Thyroid gland (tissue), 4 donors: Measurements from ENCODE around the gene TMEM131. TPM values are rescaled to one million over a fixed set of nuclear protein-coding genes. Genes with fewer than 3 reads are reported as not detected.
"Not testable (repeated sequence)": the region's sequence is repeated elsewhere in the genome, so short reads cannot be mapped to it uniquely, and the experiment has no call there.

Experiments
- DNase-seq, 2 donors: peaks; one replicate each; pipeline ENCODE4 v3.0.0-alpha.2; 2019
- H3K27ac ChIP-seq, 3 donors: fragments of 200-600 bp; sonication (generic); 1 replicate in 2 of 3; 2 replicates in 1 of 3; pipeline ENCODE4 v1.5.1; 2016 to 2019; ENCODE audit warnings: mild to moderate bottlenecking in 1 of 3, moderate library complexity in 1 of 3
- H3K27me3 ChIP-seq: fragments of 200-600 bp; sonication (generic); one replicate; pipeline ENCODE4 v1.5.1; 2019
- H3K36me3 ChIP-seq, 2 donors: fragments of 200-600 bp; sonication (generic); one replicate each; pipeline ENCODE4 v1.5.1; 2016 to 2019
- H3K4me1 ChIP-seq, 2 donors: fragments of 200-600 bp; sonication (generic); one replicate each; pipeline ENCODE4 v1.5.1; 2017 to 2019
- H3K4me3 ChIP-seq, 3 donors: fragments of 200-600 bp; sonication (generic); replicated peaks in 1 of 3; 1 replicate in 2 of 3; 2 replicates in 1 of 3; pipeline ENCODE4 v1.5.1; 2016; ENCODE audit warnings: mild to moderate bottlenecking in 1 of 3
- H3K9me3 ChIP-seq: fragments of 200-600 bp; sonication (generic); one replicate; pipeline ENCODE4 v1.5.1; 2017
- POLR2A ChIP-seq, 2 donors: fragments of 450-650 bp; IDR thresholded peaks; one replicate each; pipeline ENCODE4 v1.6.1; 2017; ENCODE audit warnings: antibody characterized with exemption in 2 of 2, mild to moderate bottlenecking in 2 of 2, moderate library complexity in 1 of 2
- WGBS, 2 donors: methylation state at CpG; one replicate each; pipeline ENCODE4 v1.1.5; 2017; 5-methylcytosine and 5-hydroxymethylcytosine counted together
- intact Hi-C: fragments of 100-400 bp; cut with DNase I; formaldehyde crosslinking; loops from one replicate; pipeline ENCODE4 v1.15.1; 2023
- total RNA-seq, 4 donors: library from RNA; depleted of rRNA; stranded (reverse); fragments of >200 nt; gene quantifications; one replicate each; pipeline ENCODE4 v1.2.3, GENCODE V29; 2016
- TF ChIP-seq, protein P1 (sequence below), 6 experiments: fragments of 200-600 bp in 3 of 6; fragments of 450-650 bp in 3 of 6; sonication (generic) in 3 of 6; IDR thresholded peaks; one replicate each; pipeline ENCODE4 v1.5.1; 2016 to 2019; ENCODE audit warnings: antibody characterized with exemption in 6 of 6, mild to moderate bottlenecking in 2 of 6, inconsistent platforms in 1 of 6, moderate library complexity in 1 of 6

The TMEM131 gene
- total RNA-seq, 4 donors from 2014 or later, result 28.6 to 47.0 (median 35.2) TPM

DNA sequence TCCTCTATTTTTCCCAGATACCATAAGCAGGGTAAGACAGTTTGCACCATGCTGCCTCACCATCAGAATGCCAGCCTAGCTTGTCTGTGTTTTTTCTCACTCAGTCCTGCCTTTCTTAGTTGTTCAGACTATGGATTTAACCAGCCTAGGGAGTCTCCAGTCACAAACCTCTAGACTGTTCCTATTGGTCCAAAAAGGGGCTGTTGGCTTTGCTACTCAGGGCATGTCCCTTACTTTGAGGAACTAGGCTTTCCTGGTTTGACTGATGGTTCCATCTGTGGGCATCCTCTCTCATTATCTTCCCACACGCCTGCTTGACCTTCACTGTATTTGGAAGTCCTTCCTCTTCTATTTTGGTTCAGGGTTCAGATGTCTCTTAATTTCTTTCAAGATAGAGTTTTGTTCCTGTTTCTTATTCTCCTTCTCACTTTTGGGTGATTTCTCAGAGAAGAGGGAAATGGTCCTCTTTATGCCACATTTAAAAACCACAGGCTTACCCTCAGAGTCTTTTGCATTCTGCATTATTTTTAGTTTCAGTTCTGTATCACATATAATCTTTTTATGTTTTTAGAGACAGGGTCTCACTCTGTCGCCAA is 31.3 kb upstream of the TMEM131 start:
- TF ChIP-seq POLR2A (IDR thresholded peaks at IDR 0.05), result no peak
- TF ChIP-seq, protein P1, sequence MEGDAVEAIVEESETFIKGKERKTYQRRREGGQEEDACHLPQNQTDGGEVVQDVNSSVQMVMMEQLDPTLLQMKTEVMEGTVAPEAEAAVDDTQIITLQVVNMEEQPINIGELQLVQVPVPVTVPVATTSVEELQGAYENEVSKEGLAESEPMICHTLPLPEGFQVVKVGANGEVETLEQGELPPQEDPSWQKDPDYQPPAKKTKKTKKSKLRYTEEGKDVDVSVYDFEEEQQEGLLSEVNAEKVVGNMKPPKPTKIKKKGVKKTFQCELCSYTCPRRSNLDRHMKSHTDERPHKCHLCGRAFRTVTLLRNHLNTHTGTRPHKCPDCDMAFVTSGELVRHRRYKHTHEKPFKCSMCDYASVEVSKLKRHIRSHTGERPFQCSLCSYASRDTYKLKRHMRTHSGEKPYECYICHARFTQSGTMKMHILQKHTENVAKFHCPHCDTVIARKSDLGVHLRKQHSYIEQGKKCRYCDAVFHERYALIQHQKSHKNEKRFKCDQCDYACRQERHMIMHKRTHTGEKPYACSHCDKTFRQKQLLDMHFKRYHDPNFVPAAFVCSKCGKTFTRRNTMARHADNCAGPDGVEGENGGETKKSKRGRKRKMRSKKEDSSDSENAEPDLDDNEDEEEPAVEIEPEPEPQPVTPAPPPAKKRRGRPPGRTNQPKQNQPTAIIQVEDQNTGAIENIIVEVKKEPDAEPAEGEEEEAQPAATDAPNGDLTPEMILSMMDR (IDR thresholded peaks at IDR 0.05), result no peak
- intact Hi-C loops, result no loop called here
- H3K36me3 ChIP-seq, result no peaks in the 10 kb centered on the region
- no peak for DNase-seq
- no peaks in the 10 kb centered on the region for H3K4me1 ChIP-seq
- no peaks in the 10 kb centered on the region for H3K9me3 ChIP-seq
- no peak overlapping the region for H3K27ac ChIP-seq
- no peaks in the 10 kb centered on the region for H3K27me3 ChIP-seq
- WGBS, 2 donors, result 87 to 96% methylated on average over 2 of the region's 2 CpGs
- no peak overlapping the region for H3K4me3 ChIP-seq

DNA sequence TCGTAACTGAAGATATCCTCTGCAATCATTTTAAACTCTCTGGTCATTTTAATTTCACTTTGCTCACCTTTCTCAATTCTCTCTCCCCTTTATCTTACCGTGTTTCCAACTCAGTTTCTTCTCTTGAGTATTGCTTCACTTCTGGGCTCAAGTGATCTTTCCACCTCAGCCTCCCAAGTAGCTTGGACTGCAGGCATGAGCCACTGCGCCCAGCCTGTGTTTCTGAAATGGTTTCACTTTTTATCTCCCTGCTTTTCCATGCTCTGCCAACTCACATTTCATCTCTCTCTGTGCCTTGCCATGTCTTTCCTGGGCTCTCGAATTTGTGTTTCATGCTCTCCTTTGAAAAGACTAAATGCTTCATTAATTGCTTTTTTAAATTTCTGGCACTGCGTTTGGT is 30.5 kb upstream of the TMEM131 start:
- Histone ChIP-seq H3K36me3 (no peaks in the 10 kb centered on the region), H3K9me3 (no peaks in the 10 kb centered on the region), H3K4me1 (no peaks in the 10 kb centered on the region), H3K27ac (no peak overlapping the region), H3K27me3 (no peaks in the 10 kb centered on the region), H3K4me3 (no peak overlapping the region)
- TF ChIP-seq, protein P1 (IDR thresholded peaks at IDR 0.05), result no peak
- no peak for TF ChIP-seq POLR2A (IDR thresholded peaks at IDR 0.05)
- intact Hi-C loops, result no loop called here
- DNase-seq, result peak; percentile 39 to 50
- 39% methylated on average over 5 of the region's 5 CpGs for WGBS, 2 donors

DNA sequence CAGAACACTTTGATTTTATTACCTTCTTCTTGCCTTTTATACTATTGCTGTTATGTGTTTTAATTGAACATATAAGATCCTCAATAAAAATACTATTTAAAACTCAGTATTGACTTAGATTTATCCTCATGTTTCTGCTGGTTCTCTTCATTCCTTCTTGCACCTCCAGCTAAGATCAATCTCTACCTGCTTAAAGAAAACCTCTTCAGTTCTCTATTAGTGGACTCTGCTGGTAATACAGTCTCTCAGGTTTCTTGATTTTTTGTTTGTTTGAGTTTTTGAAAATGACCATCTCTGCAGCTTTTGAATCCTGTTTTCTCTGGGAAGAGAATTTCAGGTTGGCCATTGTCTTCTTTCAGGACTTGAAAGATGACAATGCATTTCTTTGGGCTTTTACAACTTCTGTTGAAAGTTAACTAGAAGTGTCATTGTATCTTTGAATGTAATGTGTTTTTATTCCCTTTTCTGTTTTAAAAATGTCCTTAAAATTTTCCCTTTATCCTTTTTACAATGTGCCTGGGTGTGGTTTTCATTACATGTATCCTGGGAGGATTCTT is 29.8 kb upstream of the TMEM131 start:
- Histone ChIP-seq H3K4me3 (no peak overlapping the region), H3K9me3 (no peaks in the 10 kb centered on the region), H3K27ac (no peak overlapping the region), H3K4me1 (no peaks in the 10 kb centered on the region), H3K36me3 (no peaks in the 10 kb centered on the region), H3K27me3 (no peaks in the 10 kb centered on the region)
- no peak for DNase-seq
- intact Hi-C loops, result no loop called here
- TF ChIP-seq, protein P1 (IDR thresholded peaks at IDR 0.05), result peak in 3 of 6 experiments; percentile 31 to 44 (median 42)
- no peak for TF ChIP-seq POLR2A (IDR thresholded peaks at IDR 0.05)

DNA sequence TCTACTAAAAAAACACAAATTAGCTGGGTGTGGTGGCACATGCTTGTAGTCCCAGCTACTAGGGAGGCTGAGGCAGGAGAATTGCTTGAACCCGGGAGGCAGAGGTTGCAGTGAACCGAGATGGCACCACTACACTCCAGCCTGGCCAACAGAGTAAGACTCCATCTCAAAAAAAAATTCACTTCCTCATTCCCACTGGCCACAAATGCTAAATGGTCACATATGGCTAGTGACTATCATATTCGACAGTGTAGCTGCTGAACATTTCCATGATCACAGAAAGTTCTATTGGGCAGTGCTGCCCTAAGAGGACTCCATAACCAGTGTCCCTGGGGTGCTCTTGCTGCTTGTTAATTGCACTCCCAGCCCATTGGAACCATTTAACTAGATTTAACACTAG is 26.3 kb upstream of the TMEM131 start:
- H3K4me1 ChIP-seq, intact Hi-C loops: not testable (repeated sequence)

DNA sequence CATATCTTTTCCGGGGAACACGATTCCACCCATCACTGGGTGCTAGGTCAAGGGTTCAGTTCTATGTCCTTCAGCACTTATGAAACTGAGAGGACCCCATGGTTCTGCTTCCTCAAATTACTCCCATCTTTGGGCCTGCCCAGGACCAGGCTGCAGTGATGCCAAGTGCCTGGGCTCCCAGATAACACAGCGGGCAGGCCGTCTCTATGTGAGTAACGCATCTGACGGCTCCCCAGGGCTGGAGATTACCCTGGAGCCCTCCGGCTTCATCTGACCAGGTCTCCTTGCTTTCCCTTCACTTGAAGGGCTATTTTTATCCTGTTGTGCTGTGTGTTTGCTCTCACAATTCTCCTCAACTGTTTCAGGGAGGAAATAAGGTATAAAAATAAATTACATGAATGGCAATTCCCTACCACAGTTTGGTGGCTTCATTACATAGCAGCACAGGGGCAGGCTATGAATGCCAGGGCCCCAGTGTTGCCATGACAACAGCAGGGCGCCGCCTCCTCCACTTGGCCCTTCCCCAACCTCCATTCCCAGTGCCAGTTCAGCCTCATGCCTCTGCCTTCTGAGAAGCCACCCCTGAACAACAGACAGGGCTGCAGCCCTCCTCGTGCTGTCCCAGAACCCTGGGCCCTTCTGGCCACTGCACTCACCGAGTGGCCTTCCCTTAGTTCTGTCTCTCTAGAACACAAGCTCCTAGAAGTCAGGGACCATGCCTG is 25.4 kb upstream of the TMEM131 start:
- intact Hi-C loops, result no loop called here
- no peaks in the 10 kb centered on the region for H3K36me3 ChIP-seq
- no peak for TF ChIP-seq POLR2A (IDR thresholded peaks at IDR 0.05)
- TF ChIP-seq, protein P1 (IDR thresholded peaks at IDR 0.05), result no peak
- no peak overlapping the region for H3K27ac ChIP-seq
- H3K9me3 ChIP-seq, result no peaks in the 10 kb centered on the region
- no peak for DNase-seq
- 90 to 94% methylated on average over 9 to 11 of the region's 11 CpGs for WGBS, 2 donors
- H3K4me3 ChIP-seq, result no peak overlapping the region
- no peaks in the 10 kb centered on the region for H3K27me3 ChIP-seq
- no peaks in the 10 kb centered on the region for H3K4me1 ChIP-seq

More for the DNA sequence above, 26.3 kb upstream of the TMEM131 start:
- H3K36me3 ChIP-seq, H3K27me3 ChIP-seq, H3K9me3 ChIP-seq, H3K4me3 ChIP-seq, H3K27ac ChIP-seq, DNase-seq: not testable (repeated sequence)
- WGBS, 2 donors, result 96 to 98% methylated on average over 3 of the region's 3 CpGs
